Non-pigmented ciliary epithelial cell (primary cell): ENCODE data around the gene CCDC157.

Experiments
- DNase-seq: peaks from one replicate; pipeline ENCODE4 v3.0.0-alpha.2; 2010; ENCODE audit warnings: low read depth

CCDC157 gene

DNA sequence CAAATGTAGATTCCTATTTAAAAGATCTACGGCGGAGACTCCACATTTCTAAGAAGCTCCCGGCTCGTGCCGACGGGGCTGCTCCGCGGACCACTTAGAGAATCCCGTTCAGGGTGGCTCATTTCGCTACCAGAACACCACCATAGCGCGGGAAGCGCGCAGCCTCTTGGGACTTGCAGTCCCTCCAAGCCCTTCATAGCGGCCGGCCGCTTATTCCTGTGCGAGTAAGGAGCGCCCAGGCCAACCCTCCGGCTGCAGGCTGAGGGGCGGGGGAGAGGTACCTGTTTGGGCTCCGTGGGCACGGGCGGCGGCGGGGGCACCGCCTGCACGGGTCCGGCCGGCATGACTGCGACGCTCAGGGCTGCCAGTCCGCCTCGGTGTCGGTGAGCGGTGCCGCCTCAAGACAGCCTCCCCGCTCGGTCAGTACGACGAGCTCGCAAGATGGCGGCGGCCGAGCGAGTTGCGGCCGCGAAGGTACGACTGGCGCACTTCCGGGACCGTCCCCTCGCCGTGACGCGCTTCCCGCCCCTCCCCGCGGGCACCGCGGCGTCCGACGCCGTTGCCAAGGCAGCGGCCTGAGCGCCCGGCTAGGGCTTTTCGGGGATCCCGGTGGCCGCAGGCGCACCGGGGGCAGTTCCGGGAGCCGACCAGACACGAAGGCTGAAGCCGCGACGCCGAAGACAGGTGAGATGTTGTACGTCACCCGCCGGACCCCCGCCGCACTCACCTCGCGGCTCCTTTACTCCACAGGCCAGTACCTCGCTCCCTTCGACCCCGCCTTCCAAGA lies at the start of gene CCDC157, which contains the start of gene SF3A1:
CCDC157 (plus strand) TSS at position 559 of the 787 bp plus-strand sequence. CDS start 8,994 bp downstream, outside the sequence.
SF3A1 (minus strand) TSS at position 446 of the 787 bp plus-strand sequence; CDS start at position 344, 102 bp downstream.
- DNase-seq: peak; percentile 56

- no peak for DNase-seq
Observed at GRCh38 chr22:30307041-30307574, 49.7 kb upstream of the CCDC157 start.

DNA sequence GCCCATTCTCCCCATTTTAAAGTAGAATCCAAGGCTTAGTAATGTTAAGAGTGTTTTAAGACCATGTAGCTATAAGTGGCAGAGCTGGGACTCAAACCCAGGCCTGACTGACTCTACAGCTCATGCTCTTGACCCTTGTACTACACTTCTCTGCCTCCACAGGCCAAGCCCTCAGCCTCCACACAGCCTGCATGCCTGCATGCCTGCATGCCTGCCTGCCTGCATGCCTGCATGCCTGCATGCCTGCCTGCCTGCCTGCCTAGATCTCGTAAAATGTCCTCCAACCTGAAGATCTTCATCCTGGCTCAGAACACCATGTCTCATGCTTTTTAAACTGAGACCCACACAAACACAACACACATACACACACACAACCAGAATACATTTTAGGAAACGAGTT lies 48.7 kb upstream of the CCDC157 start:
- DNase-seq: no peak

- no peak for DNase-seq
Observed at GRCh38 chr22:30308518-30309230, 48.1 kb upstream of the CCDC157 start.

DNA sequence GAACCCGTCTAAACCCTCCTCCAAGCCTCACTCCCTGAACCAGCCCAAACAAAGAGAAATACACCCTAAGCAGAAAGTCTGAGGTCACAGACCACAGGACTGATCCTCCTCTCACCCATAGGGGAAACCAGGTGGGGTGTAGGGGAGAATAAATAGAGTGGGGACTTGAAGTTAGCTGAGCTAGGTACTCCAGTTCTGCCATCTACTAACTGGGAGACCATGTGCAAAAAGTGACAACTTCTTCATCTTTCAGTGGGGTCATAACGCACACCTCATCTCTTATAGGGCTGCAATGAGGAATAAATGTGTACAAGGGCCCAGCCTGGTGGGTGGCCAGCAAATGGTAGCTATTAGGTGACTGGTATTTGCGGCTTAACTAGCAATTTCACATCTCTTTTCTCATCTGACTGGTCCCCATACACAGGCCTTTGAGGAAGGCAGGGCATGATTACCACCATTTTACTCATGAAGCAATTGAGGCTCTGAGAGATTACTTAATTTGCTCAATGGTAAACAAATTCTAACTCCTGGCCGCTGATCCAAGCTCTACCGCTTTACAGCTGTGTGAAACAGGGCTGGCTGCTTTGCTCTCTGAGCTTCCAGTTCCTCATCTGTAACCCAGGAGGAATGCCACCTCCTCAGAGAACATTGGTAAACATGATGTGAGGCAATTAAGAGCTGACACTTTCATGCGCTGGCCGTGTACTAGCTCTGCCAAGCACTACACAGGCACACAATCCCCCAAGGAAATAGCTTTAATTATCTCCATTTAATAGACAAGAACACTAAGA lies 46.7 kb upstream of the CCDC157 start:
- DNase-seq: no peak

- no peak for DNase-seq
Observed at GRCh38 chr22:30310881-30311771, 45.7 kb upstream of the CCDC157 start.

DNA sequence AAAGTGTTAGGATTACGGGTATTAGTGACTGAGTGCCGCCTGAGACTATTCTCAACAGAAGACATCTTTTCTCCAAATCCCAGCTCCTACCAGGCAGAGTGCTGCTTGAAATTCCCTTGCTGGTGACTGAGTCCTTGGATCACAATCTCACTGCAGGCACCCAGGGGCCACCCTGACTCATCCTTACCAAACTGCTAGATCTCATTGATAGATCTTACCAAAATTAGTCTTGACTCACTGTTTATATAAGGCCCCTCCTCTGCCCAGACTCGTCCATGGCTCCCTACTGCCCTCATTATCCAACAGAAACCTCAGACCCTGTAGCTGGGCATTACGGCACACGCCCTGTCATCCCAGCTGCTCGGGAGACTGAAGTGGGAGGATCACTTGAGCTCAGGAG lies 44.8 kb upstream of the CCDC157 start:
- DNase-seq: no peak

GRCh38 chr22:30313527-30314363 lies 43.1 kb upstream of the CCDC157 start:
- DNase-seq: no peak

DNA sequence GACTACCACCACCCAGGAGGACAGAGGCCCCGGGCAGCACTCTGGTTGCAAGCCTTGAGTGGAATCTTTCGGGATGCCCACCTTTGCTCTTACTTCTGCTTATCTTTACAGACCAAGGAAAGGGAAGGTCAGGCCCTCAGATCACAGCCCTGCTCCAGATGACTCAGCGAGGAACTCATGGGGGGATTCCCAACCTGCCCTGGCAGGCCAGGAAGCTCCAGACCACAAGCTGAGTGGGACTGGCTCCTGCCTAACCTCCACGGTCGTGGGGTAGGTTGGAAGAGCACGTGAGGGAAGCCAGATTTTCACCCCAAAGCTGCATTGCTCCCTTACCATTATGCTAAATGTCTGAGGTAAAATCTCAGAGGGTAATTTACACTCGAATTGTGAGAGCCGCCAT lies 41.9 kb upstream of the CCDC157 start:
- no peak for DNase-seq

GRCh38 chr22:30315962-30316576 lies 40.7 kb upstream of the CCDC157 start:
- DNase-seq: no peak

DNA sequence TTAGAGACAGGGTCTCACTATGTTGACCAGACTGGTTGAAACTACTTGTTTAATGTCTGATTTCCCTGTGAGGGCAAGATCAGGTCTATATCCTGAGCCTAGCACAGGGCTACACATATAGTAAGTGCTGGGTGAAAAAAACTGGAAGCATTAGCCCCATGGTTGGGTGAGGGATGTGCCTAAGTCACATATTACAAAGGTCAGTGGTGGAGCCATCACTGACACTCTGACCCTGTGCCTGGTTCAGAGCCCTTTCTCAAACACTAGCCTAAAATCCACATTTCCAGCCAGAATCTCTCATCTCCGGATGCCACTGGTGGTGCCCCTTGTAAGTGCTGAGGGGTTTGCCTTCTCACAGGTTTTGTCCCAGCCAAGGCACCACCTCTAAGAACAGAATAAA lies 39.0 kb upstream of the CCDC157 start:
- DNase-seq: no peak

DNA sequence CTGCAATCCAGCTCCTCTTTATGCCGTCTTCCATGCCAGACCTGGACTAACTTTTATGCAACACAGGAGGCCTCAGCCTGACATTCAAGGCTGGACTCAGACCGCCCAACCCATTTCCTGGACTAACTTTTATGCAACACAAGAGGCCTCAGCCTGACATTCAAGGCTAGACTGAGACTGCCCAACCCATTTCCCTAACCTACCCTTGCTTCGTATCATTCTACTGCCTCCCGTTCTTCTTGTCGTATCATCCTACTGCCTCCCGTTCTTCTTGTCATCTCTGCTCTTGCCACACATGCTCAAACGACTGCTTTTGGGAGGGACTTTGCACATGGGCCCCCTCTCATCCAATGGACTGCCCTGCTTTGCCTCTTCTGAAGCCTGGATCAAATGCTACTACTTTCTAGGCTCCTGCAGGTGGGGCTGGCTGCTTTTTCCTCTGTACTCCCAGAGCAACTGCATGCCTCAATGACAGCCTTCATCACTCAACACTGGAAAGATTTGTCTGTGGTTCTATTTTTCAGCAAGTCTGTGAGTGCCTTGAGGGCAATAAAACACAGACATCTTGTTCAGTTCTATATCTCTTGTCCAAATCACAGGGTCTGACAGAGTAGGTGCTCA lies 37.9 kb upstream of the CCDC157 start:
- no peak for DNase-seq

GRCh38 chr22:30320021-30320556 lies 36.7 kb upstream of the CCDC157 start:
- DNase-seq: no peak

DNA sequence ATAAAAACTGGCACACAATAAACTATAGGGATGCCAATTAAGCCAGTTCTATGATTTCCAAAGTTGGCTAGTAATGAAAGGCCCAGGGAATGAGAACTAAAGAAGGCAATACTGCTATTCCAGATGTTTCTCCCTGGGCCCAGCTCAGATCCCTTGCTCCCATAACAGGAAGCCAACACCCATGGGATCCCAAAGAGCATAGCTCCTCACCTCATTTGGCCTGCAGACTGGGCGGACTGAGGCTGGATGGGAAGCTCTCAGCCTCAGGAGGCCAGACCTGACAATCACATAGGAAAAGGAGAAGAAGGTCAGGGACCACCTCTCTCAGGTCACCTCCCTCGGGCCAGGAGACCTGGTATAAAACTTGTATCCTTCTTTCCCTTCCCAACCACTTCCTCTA lies 35.3 kb upstream of the CCDC157 start:
- no peak for DNase-seq

DNA sequence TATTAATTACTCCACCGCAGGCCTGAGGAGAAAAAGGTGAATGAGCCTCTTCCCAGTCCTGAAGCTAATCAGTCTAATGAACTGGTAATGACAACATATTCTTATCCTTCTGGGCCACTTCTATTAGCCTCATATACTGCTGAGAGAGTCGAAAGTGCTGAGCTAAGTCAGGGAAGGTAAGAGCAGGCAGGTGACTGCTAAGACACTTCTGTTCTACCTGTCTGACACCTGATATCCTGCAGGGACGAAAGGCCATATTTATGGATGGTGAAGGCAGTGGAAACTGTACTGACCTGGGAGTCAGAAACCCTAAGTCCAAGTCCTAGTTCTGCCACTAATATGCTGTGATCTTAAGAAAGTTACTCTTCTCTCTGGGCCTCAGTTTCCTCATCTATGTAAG lies 33.6 kb upstream of the CCDC157 start:
- DNase-seq: no peak

DNA sequence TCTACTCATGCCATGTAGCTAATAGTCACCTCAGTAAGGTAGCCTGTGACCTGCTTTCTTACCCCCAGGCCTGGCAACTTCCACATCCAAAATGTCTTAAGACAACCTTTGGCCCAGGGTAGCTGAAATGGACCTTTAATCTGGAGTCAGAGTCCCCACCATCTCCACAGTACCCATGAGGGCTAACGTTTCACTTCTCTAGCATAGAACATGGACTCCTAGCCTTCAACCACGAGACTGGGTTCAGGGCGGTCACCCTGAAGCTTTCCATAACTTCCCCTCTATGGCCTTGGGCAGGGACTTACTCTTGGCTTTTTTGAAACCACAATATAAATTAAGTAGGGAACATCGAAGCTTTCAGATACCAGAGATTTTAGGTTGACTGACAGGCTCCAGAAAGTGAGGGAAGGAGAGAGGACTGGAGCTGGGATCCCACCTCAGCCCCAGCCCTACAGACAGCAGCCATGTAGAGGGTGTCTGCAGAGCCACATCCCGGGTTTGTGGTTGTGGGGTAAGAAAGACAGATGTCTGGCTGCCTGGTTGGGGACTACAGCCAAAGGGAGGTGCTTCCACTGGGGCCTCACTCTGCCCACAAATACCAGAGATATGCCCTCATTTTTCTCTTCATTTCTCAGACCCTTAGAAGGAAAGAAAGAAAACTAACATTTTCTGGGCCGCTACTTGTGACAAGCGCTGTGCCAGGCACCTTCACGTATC lies 32.6 kb upstream of the CCDC157 start:
- DNase-seq: no peak

- peak; percentile 68 for DNase-seq
Observed at GRCh38 chr22:30325065-30325720, 31.6 kb upstream of the CCDC157 start.

GRCh38 chr22:30325724-30326254 lies 31.0 kb upstream of the CCDC157 start:
- no peak for DNase-seq
